ENCODE data around the gene CACNA1D.

Gene CACNA1D

DNA sequence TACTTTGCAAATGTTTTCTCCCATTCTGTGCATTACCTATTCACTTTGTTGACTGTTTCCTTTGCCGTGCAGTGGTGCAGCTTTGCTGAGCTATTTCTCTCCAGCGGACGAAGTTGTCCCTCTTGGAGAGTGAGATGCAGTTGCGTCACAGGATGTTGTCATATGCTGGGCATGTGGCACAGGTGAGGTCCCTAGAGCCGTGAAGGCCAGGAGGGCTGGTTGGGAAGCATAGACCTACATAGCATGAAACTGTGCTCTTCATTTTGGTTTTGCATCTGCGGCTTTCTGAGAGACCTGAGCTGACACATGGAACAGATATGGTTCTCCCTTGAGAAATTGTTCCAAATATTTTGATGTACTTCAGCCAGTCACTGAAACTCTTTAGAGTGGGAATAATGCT is 108.5 kb downstream of the CACNA1D start:
- no peak for DNase-seq (ENCODE audit: extremely low read depth, low read depth)
- TF ChIP-seq, protein P1, sequence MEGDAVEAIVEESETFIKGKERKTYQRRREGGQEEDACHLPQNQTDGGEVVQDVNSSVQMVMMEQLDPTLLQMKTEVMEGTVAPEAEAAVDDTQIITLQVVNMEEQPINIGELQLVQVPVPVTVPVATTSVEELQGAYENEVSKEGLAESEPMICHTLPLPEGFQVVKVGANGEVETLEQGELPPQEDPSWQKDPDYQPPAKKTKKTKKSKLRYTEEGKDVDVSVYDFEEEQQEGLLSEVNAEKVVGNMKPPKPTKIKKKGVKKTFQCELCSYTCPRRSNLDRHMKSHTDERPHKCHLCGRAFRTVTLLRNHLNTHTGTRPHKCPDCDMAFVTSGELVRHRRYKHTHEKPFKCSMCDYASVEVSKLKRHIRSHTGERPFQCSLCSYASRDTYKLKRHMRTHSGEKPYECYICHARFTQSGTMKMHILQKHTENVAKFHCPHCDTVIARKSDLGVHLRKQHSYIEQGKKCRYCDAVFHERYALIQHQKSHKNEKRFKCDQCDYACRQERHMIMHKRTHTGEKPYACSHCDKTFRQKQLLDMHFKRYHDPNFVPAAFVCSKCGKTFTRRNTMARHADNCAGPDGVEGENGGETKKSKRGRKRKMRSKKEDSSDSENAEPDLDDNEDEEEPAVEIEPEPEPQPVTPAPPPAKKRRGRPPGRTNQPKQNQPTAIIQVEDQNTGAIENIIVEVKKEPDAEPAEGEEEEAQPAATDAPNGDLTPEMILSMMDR (IDR thresholded peaks at IDR 0.05; ENCODE audit: low read depth, low read length) = no peak

DNA sequence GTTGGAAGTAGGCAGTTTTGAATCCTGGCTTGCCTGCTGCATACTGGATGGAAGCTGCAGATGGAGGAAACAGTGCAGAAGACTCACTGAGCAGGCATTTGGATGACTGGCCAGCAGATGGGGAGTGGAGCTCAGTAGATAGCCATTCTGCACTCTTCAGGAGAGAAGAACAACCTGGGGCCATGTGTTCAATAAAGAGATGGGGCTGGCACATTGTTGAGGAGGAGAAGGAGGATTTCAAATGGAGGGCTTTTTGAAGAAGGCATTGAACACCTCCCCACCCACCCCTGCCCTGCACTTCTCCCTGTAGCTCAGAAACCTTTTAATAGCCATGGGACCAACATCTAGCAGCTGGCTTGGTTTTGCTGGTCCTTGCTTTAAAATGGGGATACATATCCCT is 109.8 kb downstream of the CACNA1D start:
- DNase-seq (ENCODE audit: extremely low read depth, low read depth) = no peak
- TF ChIP-seq, protein P1 (IDR thresholded peaks at IDR 0.05; ENCODE audit: low read depth, low read length) = no peak

DNA sequence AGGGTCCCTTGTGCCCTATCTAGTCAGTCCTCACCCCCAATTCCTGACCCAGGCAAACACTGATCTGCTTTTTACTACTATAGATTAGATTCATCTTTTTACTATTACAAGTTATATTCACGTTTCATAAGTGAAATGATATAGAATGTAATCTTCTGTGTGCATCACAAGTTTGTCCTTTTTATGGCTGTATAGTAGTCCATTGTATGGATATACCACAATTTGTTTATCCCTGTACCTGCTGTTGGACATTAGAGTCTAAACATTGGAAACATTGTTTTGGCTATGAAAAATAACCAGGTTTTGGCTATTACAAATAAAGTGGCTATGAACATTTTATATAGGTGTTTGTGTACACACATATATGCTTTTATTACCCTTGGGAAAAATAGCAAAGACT is 112.4 kb downstream of the CACNA1D start:
- DNase-seq (ENCODE audit: extremely low read depth, low read depth) = no peak
- TF ChIP-seq, protein P1 (IDR thresholded peaks at IDR 0.05; ENCODE audit: low read depth, low read length) = no peak

DNA sequence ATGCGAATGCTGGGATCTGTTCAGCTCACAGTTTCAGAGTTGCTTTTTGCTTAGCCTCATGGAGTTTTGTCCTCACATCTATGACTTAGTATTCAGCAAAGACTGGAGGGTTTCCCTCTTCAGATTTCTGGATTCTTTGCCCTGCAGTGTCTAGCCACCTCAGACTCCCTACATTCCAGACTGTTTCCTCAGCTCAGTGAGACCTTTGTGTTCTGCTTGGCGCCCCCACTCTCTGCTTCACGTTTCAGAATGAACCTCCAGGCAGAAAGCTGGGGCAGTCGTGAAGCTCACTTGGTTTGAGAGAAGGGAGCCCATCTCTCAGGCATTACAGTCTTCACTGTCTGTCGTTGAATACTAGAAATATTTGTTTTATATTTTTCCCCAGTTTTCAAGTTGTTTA is 118.1 kb downstream of the CACNA1D start:
- no peak for DNase-seq (ENCODE audit: extremely low read depth, low read depth)
- TF ChIP-seq, protein P1 (IDR thresholded peaks at IDR 0.05; ENCODE audit: low read depth, low read length) = no peak

DNA sequence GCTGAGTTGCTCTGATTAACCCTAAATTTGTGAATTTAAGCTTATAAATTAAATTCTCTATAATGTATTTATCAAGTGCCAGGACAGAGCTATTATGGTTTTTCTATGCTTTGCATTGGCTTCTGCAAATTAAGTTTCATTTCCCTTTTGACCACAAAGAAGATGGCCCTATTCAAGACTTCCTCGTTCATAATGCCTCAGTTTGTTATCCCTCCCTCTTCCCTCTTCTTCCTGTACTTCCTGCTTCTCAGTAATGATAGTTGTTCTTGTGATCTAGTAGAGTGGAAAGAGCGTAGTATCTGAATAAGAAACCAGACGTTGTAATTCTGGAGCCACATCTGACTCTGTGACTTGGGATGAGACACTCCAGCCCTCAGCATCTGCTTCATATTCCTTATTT is 118.7 kb downstream of the CACNA1D start:
- DNase-seq (ENCODE audit: extremely low read depth, low read depth) = no peak
- TF ChIP-seq, protein P1 (IDR thresholded peaks at IDR 0.05; ENCODE audit: low read depth, low read length) = no peak

DNA sequence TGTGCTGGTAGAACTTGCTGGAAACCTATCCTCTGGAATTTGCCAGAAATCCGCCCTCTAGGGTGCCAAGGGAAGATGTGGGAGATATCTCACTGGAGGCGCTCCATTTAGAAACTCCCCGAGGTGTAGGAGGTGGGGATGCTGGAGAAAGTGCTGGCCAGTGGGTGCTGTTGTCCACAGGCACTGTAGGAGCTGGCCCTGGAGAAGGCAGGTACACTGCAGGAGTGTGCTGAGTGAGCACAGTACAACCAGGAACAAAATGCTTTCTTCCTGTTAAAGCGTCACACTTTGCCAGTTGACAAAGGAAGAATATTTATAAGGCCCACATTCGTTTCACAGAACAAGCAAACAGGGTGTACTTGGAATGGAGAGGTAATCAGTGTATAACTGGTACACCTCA is 119.9 kb downstream of the CACNA1D start:
- TF ChIP-seq, protein P1 (IDR thresholded peaks at IDR 0.05; ENCODE audit: low read depth, low read length) = no peak
- no peak for DNase-seq (ENCODE audit: extremely low read depth, low read depth)

DNA sequence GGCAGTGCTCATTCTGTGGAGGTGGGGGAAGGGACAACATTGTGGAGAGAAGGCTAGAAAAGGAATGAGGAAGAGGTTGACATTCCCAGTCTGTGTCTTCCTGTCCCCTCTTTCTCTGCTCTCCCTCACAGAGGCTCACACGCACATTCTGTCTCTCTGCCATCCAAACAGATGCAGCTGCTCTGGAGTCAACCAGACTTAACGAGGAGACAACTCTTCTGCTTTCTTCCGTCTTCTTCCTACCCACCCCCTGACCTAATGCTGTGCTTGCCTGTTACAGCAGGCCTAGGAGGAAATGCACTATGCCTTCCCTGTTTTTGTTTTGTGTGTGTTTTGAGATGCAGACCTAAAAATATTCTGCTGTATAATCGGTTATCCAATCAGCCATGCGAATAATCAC is 121.9 kb downstream of the CACNA1D start:
- no peak for DNase-seq (ENCODE audit: extremely low read depth, low read depth)
- TF ChIP-seq, protein P1 (IDR thresholded peaks at IDR 0.05; ENCODE audit: low read depth, low read length) = no peak

Measured in AG09319 (cell line).